ENCODE measurements around the gene NCR2.

NCR2 gene

DNA sequence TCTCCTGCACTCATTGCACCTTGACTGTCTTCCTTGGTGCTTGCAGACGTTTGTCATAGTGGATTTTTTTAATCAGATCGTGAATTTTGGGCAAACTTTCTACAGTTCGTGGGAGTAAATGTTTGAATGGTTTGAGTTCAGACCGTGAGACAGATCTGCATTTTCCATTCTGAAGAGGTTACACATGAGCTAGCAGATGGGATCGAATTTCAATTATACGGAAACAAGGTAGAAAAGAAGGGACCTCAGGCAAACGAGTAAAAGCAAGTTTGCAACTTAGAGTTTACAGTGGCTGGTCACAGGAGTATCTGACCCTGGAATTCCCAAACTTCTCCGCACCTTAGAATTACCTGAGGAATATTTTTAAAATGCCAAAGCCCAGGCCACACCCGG, 17.2 kb upstream of the NCR2 start:
- TF ChIP-seq CTCF (IDR thresholded peaks at IDR 0.05) = no peak
- Histone ChIP-seq H3K27ac (no peak overlapping the region), H3K4me3 (peak overlapping the region; percentile 62)
- no peak for DNase-seq (ENCODE audit: low spot score)

- no peak for DNase-seq (ENCODE audit: low spot score)
- Histone ChIP-seq H3K27ac (no peak overlapping the region), H3K4me3 (peak overlapping the region; percentile 62)
- peak; percentile 98 for TF ChIP-seq CTCF (IDR thresholded peaks at IDR 0.05)
These were observed 16.5 kb upstream of the NCR2 start for GRCh38 chr6:41318654-41319565.

GRCh38 chr6:41321183-41321582, 14.2 kb upstream of the NCR2 start:
- H3K27ac ChIP-seq = no peak overlapping the region
- TF ChIP-seq CTCF (IDR thresholded peaks at IDR 0.05) = no peak
- DNase-seq (ENCODE audit: low spot score) = no peak
- no peak overlapping the region for H3K4me3 ChIP-seq

DNA sequence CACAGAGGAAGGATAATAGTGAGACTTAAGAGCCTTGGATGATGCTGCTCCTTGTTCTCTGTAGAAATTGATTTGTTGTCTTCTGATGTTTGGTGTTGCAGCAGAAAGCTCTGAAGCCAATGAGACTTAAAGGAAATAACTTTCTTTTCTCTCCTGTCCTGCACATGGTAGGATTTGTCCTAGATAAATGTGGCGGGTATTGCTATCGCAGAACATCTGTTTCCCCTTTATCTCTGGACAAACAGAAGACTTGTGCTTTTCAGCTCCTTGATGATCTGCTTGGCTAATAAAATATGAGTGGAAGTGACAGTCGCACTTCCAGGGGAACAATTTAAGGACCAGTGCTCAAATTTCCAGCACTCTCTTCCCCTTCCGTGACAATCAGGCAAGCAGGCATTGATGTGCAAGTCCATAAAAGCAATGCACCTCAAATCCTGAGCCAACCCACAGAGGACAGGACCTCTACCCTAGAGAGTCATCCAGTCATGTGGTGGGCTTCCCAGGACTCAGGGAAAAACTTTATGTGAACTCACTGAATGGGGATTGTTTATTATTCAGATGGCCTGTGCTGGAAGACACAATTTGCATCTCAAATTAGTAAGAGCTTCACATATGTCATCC, 9.9 kb upstream of the NCR2 start:
- DNase-seq (ENCODE audit: low spot score) = no peak
- no peak overlapping the region for H3K27ac ChIP-seq
- no peak overlapping the region for H3K4me3 ChIP-seq
- TF ChIP-seq CTCF (IDR thresholded peaks at IDR 0.05) = no peak

GRCh38 chr6:41326092-41326491, 9.3 kb upstream of the NCR2 start:
- DNase-seq (ENCODE audit: low spot score) = no peak
- no peak overlapping the region for H3K4me3 ChIP-seq
- TF ChIP-seq CTCF (IDR thresholded peaks at IDR 0.05) = no peak
- no peak overlapping the region for H3K27ac ChIP-seq

GRCh38 chr6:41327177-41327576, 8.2 kb upstream of the NCR2 start:
- no peak overlapping the region for H3K4me3 ChIP-seq
- no peak for TF ChIP-seq CTCF (IDR thresholded peaks at IDR 0.05)
- H3K27ac ChIP-seq = no peak overlapping the region
- no peak for DNase-seq (ENCODE audit: low spot score)
